K562 (cell line): ENCODE results near the gene TTC9C. TPM values are rescaled to one million over a fixed set of nuclear protein-coding genes. Genes with fewer than 3 reads are reported as not detected.

Source experiments
- CBFB ChIP-seq: sonication (generic); formaldehyde crosslinking; IDR thresholded peaks from 2 replicates; pipeline ENCODE4 v1.4.0; 2020; ENCODE audit warnings: mild to moderate bottlenecking, missing genetic modification reagents
- CHD1 ChIP-seq: fragments of 200-600 bp; sonication (generic); IDR thresholded peaks from one replicate; pipeline ENCODE4 v1.6.1; 2012; ENCODE audit warnings: mild to moderate bottlenecking, moderate library complexity, low read length, inconsistent platforms
- IRF1 ChIP-seq: sonication (generic); formaldehyde crosslinking; IDR thresholded peaks from 2 replicates; pipeline ENCODE4 v1.8.0; 2022; ENCODE audit warnings: missing genetic modification reagents, mild to moderate bottlenecking, borderline replicate concordance
- IRF2 ChIP-seq: sonication (generic); formaldehyde crosslinking; IDR thresholded peaks from 2 replicates; pipeline ENCODE4 v1.8.1; 2022; ENCODE audit warnings: mild to moderate bottlenecking, missing genetic modification reagents
- MAFK ChIP-seq: IDR thresholded peaks from 2 replicates; pipeline ENCODE4 v1.6.1; 2011; ENCODE audit warnings: low read length, improper control_type of control experiment
- MGA ChIP-seq: fragments of 450-650 bp; IDR thresholded peaks from 2 replicates; pipeline ENCODE4 v1.6.1; 2016; ENCODE audit warnings: mild to moderate bottlenecking, moderate library complexity
- RAD51 ChIP-seq: fragments of 450-650 bp; IDR thresholded peaks from 2 replicates; pipeline ENCODE4 v1.7.1; 2016; ENCODE audit warnings: low read depth, mild to moderate bottlenecking, borderline replicate concordance
- ZKSCAN3 ChIP-seq: fragments of 250-450 bp; sonication (Bioruptor Pico); IDR thresholded peaks from 2 replicates; pipeline ENCODE4 v1.4.0; 2020
- ZNF609 ChIP-seq: sonication (generic); formaldehyde crosslinking; IDR thresholded peaks from 2 replicates; pipeline ENCODE4 v1.8.1; 2023; ENCODE audit warnings: missing genetic modification reagents, mild to moderate bottlenecking, borderline replicate concordance
- ZNF780A ChIP-seq: fragments of 250-450 bp; sonication (Bioruptor Pico); IDR thresholded peaks from 2 replicates; pipeline ENCODE4 v1.5.0; 2021; ENCODE audit warnings: mild to moderate bottlenecking
- polyA plus RNA-seq, 8 experiments: library from polyadenylated mRNA; depleted of rRNA in 4 of 8; stranded (reverse) in 5 of 8; unstranded in 3 of 8; fragments of >200 nt; fragmentation: Nextera tagmentation in 2 of 8; fragmentation: Illumina TruSeq in 1 of 8; extraction: Ambion mirVana in 2 of 8; extraction: Trizol in 1 of 8; gene quantifications; 2 replicates each; pipeline versions ENCODE4 v1.2.1 to v1.2.3, GENCODE V29; 2011 to 2014; ENCODE audit warnings: inconsistent platforms in 1 of 8, missing spikeins in 1 of 8
- total RNA-seq, 7 experiments: library from RNA; depleted of rRNA in 6 of 7; stranded (reverse); fragments of >200 nt in 6 of 7; fragmentation: Illumina TruSeq in 2 of 7; extraction: Trizol in 2 of 7; gene quantifications; 2 replicates each; pipeline versions ENCODE4 v1.2.1 to v1.2.3, GENCODE V29; 2011 to 2021; ENCODE audit warnings: low replicate concordance in 1 of 7

The TTC9C gene
- total and polyA plus RNA-seq, 9 of the 15 experiments (the other 6 are each of a cell fraction or from before 2014, with no cell fraction given), result 32.8 to 59.0 (median 37.1) TPM

GRCh38 chr11:62753736-62754603, 25.7 kb downstream of the TTC9C start, which contains the start of gene ZBTB3 (continued):
- TF ChIP-seq ZNF609 (CRISPR knock-in tag) (no peak), CBFB (CRISPR knock-in tag) (no peak; the same call in 1 of the 2 replicates), IRF1 (no peak), MAFK (no peak), CHD1 (no peak), MGA (no peak), IRF2 (CRISPR knock-in tag) (no peak), RAD51 (no peak), ZKSCAN3 (CRISPR knock-in tag) (no peak), ZNF780A (no peak)
